ENCODE measurements around the gene DYSF. TPM values are rescaled to one million over a fixed set of nuclear protein-coding genes. Genes with fewer than 3 reads are reported as not detected.

DYSF gene
- total RNA-seq, 1 experiment from 2014 or later: 2.2 TPM

GRCh38 chr2:71689393-71689792 is 236.0 kb downstream of the DYSF start:
- ChIA-PET POLR2A (no interaction called here), CTCF (no interaction called here)
- no peak for DNase-seq
- no peaks in the 10 kb centered on the region for H3K9me3 ChIP-seq
- TF ChIP-seq, protein P1, sequence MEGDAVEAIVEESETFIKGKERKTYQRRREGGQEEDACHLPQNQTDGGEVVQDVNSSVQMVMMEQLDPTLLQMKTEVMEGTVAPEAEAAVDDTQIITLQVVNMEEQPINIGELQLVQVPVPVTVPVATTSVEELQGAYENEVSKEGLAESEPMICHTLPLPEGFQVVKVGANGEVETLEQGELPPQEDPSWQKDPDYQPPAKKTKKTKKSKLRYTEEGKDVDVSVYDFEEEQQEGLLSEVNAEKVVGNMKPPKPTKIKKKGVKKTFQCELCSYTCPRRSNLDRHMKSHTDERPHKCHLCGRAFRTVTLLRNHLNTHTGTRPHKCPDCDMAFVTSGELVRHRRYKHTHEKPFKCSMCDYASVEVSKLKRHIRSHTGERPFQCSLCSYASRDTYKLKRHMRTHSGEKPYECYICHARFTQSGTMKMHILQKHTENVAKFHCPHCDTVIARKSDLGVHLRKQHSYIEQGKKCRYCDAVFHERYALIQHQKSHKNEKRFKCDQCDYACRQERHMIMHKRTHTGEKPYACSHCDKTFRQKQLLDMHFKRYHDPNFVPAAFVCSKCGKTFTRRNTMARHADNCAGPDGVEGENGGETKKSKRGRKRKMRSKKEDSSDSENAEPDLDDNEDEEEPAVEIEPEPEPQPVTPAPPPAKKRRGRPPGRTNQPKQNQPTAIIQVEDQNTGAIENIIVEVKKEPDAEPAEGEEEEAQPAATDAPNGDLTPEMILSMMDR (IDR thresholded peaks at IDR 0.05; ENCODE audit: insufficient read depth in 1 of 2, low read depth in 1 of 2, low read length in 1 of 2, severe bottlenecking in 1 of 2, unreplicated experiment in 1 of 2): no peak
- H3K27me3 ChIP-seq (replicated peaks; ENCODE audit: control insufficient read depth, insufficient read depth, low read length): no peaks in the 10 kb centered on the region
- intact Hi-C loops (cut with micrococcal nuclease; ENCODE audit: unreplicated experiment): loop anchor here (5.0 kb wide), 1 partner anchor 108 kb away; no protein-coding TSS in a partner anchor
- H3K27ac Mint-ChIP-seq (ENCODE audit: unreplicated experiment): no peak overlapping the region
- no peaks in the 10 kb centered on the region for H3K36me3 Mint-ChIP-seq (ENCODE audit: insufficient read depth, unreplicated experiment)
- no peak overlapping the region for H3K4me3 Mint-ChIP-seq (ENCODE audit: unreplicated experiment)
- H3K9me3 Mint-ChIP-seq (ENCODE audit: unreplicated experiment): no peaks in the 10 kb centered on the region
- no peaks in the 10 kb centered on the region for H3K36me3 ChIP-seq (ENCODE audit: control insufficient read depth, insufficient read depth, low read length)
- H3K4me1 ChIP-seq: no peaks in the 10 kb centered on the region
- H3K4me1 Mint-ChIP-seq (ENCODE audit: low read depth, unreplicated experiment): no peaks in the 10 kb centered on the region
- no peak overlapping the region for H3K4me3 ChIP-seq (ENCODE audit: low read depth, low read length)
- peaks cover 6% of the 10 kb centered on the region for H3K27me3 Mint-ChIP-seq (ENCODE audit: insufficient read depth, unreplicated experiment)
- BruUV-seq (replicated peaks): no TSS peak

GRCh38 chr2:71689968-71690834 is 236.8 kb downstream of the DYSF start:
- no peak overlapping the region for H3K4me3 Mint-ChIP-seq (ENCODE audit: unreplicated experiment)
- CTCF ChIA-PET: no interaction called here
- no peak for DNase-seq
- H3K9me3 Mint-ChIP-seq (ENCODE audit: unreplicated experiment): no peaks in the 10 kb centered on the region
- H3K27me3 Mint-ChIP-seq (ENCODE audit: insufficient read depth, unreplicated experiment): peaks cover 6% of the 10 kb centered on the region
- no peaks in the 10 kb centered on the region for H3K4me1 Mint-ChIP-seq (ENCODE audit: low read depth, unreplicated experiment)
- H3K27me3 ChIP-seq (replicated peaks; ENCODE audit: control insufficient read depth, insufficient read depth, low read length): no peaks in the 10 kb centered on the region
- no peaks in the 10 kb centered on the region for H3K9me3 ChIP-seq
- no peaks in the 10 kb centered on the region for H3K36me3 ChIP-seq (ENCODE audit: control insufficient read depth, insufficient read depth, low read length)
- intact Hi-C loops (cut with micrococcal nuclease; ENCODE audit: unreplicated experiment): loop anchor here (5.0 kb wide), 1 partner anchor 107 kb away; no protein-coding TSS in a partner anchor
- no peak overlapping the region for H3K27ac Mint-ChIP-seq (ENCODE audit: unreplicated experiment)
- no TSS peak for BruUV-seq (replicated peaks)
- TF ChIP-seq, protein P1 (IDR thresholded peaks at IDR 0.05; ENCODE audit: insufficient read depth in 1 of 2, low read depth in 1 of 2, low read length in 1 of 2, severe bottlenecking in 1 of 2, unreplicated experiment in 1 of 2): no peak
- POLR2A ChIA-PET: no interaction called here
- H3K4me1 ChIP-seq: no peaks in the 10 kb centered on the region
- no peak overlapping the region for H3K4me3 ChIP-seq (ENCODE audit: low read depth, low read length)
- H3K36me3 Mint-ChIP-seq (ENCODE audit: insufficient read depth, unreplicated experiment): no peaks in the 10 kb centered on the region

DNA sequence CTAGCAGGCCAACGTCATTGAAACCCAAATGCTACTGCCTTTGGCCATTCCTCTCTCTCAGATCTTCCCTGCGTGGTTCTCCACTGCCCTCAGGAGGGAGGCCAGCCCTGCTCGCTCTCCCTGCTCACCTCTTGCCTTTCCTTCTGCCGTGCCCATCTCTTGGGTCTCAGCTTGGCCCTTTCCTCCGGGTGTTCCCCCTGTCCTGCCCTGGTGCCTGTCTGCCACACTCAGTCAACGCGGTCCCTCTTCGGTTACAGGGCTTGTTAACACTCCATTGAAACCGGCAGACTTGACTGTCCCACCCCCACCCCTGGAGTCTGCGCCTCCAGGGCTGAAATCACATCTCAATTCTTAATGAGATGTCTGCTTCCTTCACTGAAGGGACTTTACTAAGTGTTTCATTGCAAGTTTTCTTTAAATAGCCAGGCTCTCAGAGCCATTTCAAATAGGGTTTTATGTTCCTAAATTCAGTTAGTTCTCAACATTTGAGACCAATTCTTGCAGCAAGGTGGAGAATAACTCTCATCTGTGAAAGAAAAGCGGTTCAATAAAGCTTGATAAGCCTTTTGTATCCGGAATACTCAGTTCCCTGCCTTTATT is 237.6 kb downstream of the DYSF start:
- Mint-ChIP-seq H3K36me3 (ENCODE audit: insufficient read depth, unreplicated experiment) (no peaks in the 10 kb centered on the region), H3K27ac (ENCODE audit: unreplicated experiment) (no peak overlapping the region), H3K9me3 (ENCODE audit: unreplicated experiment) (no peaks in the 10 kb centered on the region), H3K4me3 (ENCODE audit: unreplicated experiment) (no peak overlapping the region), H3K4me1 (ENCODE audit: low read depth, unreplicated experiment) (no peaks in the 10 kb centered on the region), H3K27me3 (ENCODE audit: insufficient read depth, unreplicated experiment) (peaks cover 6% of the 10 kb centered on the region)
- H3K27me3 ChIP-seq (replicated peaks; ENCODE audit: control insufficient read depth, insufficient read depth, low read length): no peaks in the 10 kb centered on the region
- ChIA-PET POLR2A (no interaction called here), CTCF (no interaction called here)
- no peak overlapping the region for H3K4me3 ChIP-seq (ENCODE audit: low read depth, low read length)
- H3K9me3 ChIP-seq: no peaks in the 10 kb centered on the region
- no peaks in the 10 kb centered on the region for H3K36me3 ChIP-seq (ENCODE audit: control insufficient read depth, insufficient read depth, low read length)
- no peaks in the 10 kb centered on the region for H3K4me1 ChIP-seq
- BruUV-seq (replicated peaks): no TSS peak
- DNase-seq: no peak
- TF ChIP-seq, protein P1 (IDR thresholded peaks at IDR 0.05; ENCODE audit: insufficient read depth in 1 of 2, low read depth in 1 of 2, low read length in 1 of 2, severe bottlenecking in 1 of 2, unreplicated experiment in 1 of 2): no peak
- intact Hi-C loops (cut with micrococcal nuclease; ENCODE audit: unreplicated experiment): no loop called here

All from Caco-2 (cell line).